Fibroblast of the aortic adventitia (primary cell): ENCODE data around the gene RPS10. TPM values are rescaled to one million over a fixed set of nuclear protein-coding genes. Genes with fewer than 3 reads are reported as not detected.
A peak's percentile ranks its signal among the peaks of the same experiment; 100 is the strongest.

ENCODE experiments used
- DNase-seq: peaks from one replicate; pipeline ENCODE4 v3.0.0-alpha.2; 2010; ENCODE audit warnings: low read depth
- H3K4me3 ChIP-seq: 2 replicates; pipeline ENCODE4 v1.5.1; 2011; ENCODE audit warnings: low read depth, mild to moderate bottlenecking, control low read depth, low read length, moderate library complexity
- total RNA-seq: library from RNA; depleted of rRNA; stranded (reverse); fragments of >200 nt; gene quantifications from 2 replicates; pipeline ENCODE4 v1.2.3, GENCODE V29; 2012; ENCODE audit warnings: low replicate concordance
- TF ChIP-seq, protein P1 (sequence below): IDR thresholded peaks from 2 replicates; pipeline ENCODE4 v1.5.1; 2011; ENCODE audit warnings: mild to moderate bottlenecking, low read length, control low read depth, inconsistent platforms; ENCODE audit not compliant: insufficient read depth

Gene RPS10
- 1,593 and 2,945 TPM in 2 replicates for total RNA-seq

DNA sequence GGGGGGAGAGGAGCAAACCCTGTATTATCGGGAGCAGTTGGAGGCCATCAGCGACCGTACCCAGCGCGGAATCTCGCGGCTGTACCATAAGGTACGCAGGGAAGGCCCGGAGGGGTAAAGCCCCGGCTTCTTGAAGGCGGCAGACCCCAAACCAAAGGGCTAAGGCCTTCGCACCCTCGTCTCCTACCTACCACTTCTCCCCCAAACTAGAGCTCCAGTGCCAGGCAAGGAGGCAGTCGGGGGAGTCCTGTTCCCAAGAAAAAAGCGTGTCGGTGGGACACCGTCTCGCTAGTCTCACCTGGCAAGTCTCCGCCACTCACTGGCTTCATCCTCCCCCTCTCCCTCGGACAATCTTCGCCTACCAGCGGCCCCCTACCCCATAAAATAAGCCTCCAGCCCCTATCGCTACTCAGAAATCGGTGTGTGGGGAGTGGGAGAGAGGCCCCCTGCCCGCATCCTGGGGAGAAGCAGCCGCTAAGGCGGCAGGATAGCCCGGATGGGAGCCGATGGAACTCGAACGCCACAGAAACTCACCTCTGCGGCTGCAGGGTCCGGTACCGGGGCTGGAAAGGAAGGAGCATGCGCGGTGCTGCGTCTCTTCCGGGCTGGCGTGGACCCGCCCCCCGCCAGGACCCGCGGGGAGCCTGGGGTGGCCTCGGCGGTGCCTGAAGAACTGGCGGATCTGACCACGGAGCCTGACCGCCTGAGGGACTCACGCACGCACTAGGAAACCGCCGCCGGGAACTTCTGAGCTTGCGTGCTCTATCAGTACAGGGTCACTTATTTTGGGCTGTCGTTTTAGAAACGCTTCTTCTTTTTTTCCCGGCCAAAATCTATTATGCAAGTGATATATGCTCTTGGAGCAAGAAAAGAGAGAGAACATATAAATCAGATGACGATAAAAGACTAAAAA, at the start of gene RPS10:
Gene RPS10 (minus strand): TSS at position 572 of the 913 bp plus-strand sequence. CDS start 848 bp downstream, outside the sequence.
- peak within 1 kb of the TSS; percentile 95 for H3K4me3 ChIP-seq
- TF ChIP-seq, protein P1, sequence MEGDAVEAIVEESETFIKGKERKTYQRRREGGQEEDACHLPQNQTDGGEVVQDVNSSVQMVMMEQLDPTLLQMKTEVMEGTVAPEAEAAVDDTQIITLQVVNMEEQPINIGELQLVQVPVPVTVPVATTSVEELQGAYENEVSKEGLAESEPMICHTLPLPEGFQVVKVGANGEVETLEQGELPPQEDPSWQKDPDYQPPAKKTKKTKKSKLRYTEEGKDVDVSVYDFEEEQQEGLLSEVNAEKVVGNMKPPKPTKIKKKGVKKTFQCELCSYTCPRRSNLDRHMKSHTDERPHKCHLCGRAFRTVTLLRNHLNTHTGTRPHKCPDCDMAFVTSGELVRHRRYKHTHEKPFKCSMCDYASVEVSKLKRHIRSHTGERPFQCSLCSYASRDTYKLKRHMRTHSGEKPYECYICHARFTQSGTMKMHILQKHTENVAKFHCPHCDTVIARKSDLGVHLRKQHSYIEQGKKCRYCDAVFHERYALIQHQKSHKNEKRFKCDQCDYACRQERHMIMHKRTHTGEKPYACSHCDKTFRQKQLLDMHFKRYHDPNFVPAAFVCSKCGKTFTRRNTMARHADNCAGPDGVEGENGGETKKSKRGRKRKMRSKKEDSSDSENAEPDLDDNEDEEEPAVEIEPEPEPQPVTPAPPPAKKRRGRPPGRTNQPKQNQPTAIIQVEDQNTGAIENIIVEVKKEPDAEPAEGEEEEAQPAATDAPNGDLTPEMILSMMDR = no peak

DNA sequence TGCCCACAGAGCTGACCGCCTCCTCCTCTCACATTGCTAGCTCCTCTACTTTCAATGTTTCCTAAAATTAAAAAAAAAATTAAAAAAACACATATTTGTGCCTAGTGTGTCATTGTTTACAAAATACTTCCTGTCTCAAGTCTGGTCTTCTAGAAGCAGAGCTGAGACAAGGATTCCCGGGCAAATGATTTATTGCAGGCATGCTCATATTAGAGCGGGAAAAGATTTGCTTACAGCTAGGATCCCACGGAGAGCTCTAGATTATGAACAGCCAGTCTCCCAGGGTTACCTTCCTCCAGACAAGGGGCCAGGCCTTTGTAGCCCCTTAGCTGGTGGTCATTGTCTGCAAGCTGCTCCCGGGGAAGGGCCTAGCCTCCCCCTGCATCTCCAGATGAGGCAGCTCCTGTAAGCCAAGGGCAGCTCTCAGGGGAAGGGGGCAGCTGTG, 49.4 kb upstream of the RPS10 start:
- DNase-seq = no peak

More for the DNA sequence above, at the start of gene RPS10:
- DNase-seq = peak; percentile 92

DNA sequence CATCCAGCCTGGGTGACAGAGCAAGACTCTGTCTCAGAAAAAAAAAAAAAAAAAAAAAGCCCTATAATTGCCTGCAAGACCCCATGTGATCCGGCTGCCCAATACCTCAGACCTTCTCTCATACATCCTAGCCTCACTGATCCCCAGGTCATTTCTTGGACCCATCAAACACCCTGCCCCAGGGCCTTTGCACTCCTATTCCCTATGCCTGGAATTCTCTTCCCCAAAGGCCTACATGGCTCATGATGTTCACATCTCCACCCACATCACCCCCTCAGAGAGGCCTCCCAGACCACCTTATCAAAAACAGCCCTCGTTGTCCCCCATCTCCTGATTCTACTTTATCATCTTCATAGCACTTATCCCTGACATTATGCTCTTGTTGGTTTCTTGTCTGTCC, 48.9 kb upstream of the RPS10 start:
- DNase-seq = no peak
- TF ChIP-seq, protein P1 = no peak
- H3K4me3 ChIP-seq = no peak overlapping the region

More for the DNA sequence above, 49.4 kb upstream of the RPS10 start:
- H3K4me3 ChIP-seq = no peak overlapping the region
- TF ChIP-seq, protein P1 = no peak

DNA sequence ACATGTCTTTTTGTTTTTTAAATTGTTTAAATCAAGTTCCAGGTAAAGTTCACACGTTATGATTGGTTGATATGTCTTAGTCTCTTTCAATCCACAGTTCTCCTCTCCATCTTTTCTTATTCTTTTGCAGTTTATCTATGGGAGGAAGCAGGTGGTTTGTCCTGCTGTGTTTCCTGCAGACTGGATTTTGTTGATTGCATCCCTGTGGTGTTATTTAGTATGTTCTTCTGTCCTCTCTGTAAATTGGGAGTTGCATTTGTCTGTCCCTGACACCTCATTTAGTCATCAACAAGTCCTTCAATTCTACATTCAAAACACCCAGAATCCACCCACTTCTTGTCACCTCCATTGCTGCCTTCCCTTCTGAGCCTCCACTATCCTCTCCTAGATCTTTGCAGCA, 48.1 kb upstream of the RPS10 start:
- TF ChIP-seq, protein P1 = no peak
- no peak overlapping the region for H3K4me3 ChIP-seq
- DNase-seq = no peak

DNA sequence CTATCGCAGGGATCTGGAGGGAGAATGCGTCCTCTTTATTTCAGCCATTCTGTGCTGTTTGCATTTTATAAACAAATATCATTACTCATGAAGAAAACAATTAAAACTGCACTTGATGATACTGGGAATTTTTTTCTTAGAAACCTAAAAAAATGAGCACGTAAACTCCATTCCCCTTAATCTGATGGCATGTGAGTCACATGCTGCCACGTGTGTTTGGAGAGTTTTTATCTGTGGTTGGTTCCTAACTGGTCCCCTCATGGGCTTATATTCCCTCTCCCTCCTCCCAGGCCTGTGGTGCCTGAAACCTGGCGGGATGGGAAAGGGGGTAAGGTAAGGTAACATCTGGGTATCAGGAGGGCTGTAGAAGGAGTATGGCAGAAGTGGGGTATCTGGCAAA, 46.6 kb upstream of the RPS10 start:
- TF ChIP-seq, protein P1 = no peak
- no peak for DNase-seq
- H3K4me3 ChIP-seq = no peak overlapping the region

DNA sequence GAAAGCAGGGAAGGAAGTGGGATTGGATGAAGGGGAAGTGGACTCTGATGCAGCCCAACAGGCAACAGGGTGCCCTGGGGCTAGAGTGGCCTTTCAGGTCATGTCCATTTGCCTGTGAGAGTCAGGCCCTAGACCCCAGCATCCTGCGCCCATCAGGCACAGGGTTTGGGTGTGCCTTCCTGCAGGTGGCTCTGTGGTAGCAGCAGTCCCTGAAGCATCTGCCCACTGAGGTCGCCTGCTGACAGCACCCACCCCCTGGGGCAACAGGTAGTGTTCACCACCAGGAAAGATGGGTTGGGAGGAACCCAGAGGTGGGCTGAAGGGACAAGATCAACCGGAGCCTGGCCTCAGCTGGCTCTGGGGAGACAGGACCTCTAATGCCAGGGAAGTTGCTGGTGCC, 43.6 kb upstream of the RPS10 start:
- no peak for DNase-seq
- no peak overlapping the region for H3K4me3 ChIP-seq
- TF ChIP-seq, protein P1 = no peak
